Ovary (tissue), 3 donors: ENCODE measurements around the gene NUP35.

Experiments used
- POLR2A ChIP-seq: fragments of 450-650 bp; IDR thresholded peaks from one replicate; pipeline ENCODE4 v1.6.1; 2017; ENCODE audit warnings: antibody characterized with exemption, mild to moderate bottlenecking, moderate library complexity
- TF ChIP-seq, protein P1 (sequence below), 3 donors: fragments of 450-650 bp in 2 of 3; fragments of 200-600 bp in 1 of 3; IDR thresholded peaks; one replicate each; pipeline versions ENCODE4 v1.5.1 to v1.8.0; 2016 to 2022; ENCODE audit warnings: antibody characterized with exemption in 3 of 3, mild to moderate bottlenecking in 1 of 3
- donor health status: DM: no; HTN: no; CAD: no.

DNA sequence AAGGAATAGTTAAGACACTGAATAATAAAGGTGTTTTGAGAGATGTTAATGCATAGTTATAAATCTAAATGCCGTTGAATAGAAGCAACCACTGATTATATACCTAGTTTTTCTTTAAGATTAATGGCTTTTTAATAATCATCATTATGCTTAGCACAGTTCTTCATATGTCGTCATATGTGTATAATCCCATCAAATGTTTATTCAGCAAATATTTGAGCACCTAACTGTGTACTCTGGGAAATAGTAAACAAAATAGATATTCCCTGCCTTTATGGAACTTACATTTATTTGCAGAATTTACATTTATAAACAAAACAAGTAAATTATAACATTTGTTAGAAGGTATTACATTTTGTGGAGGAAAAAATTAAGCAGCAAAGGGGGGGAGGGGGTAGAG lies 9.8 kb downstream of the NUP35 start:
- TF ChIP-seq POLR2A = no peak
- TF ChIP-seq, protein P1, sequence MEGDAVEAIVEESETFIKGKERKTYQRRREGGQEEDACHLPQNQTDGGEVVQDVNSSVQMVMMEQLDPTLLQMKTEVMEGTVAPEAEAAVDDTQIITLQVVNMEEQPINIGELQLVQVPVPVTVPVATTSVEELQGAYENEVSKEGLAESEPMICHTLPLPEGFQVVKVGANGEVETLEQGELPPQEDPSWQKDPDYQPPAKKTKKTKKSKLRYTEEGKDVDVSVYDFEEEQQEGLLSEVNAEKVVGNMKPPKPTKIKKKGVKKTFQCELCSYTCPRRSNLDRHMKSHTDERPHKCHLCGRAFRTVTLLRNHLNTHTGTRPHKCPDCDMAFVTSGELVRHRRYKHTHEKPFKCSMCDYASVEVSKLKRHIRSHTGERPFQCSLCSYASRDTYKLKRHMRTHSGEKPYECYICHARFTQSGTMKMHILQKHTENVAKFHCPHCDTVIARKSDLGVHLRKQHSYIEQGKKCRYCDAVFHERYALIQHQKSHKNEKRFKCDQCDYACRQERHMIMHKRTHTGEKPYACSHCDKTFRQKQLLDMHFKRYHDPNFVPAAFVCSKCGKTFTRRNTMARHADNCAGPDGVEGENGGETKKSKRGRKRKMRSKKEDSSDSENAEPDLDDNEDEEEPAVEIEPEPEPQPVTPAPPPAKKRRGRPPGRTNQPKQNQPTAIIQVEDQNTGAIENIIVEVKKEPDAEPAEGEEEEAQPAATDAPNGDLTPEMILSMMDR (IDR thresholded peaks at IDR 0.05) = no peak
